Fibroblast of lung (primary cell): ENCODE results near the gene ABCA2. TPM values are rescaled to one million over a fixed set of nuclear protein-coding genes. Genes with fewer than 3 reads are reported as not detected.

Experiments
- DNase-seq, 2 donors: peaks; one replicate each; pipeline versions ENCODE4 v3.0.0 to v3.0.0-alpha.2; 2010; ENCODE audit warnings: low read depth in 2 of 2
- H2AFZ ChIP-seq: 2 replicates; pipeline ENCODE4 v1.5.1; 2012; ENCODE audit warnings: low read length, control low read depth, inconsistent platforms
- H3K27ac ChIP-seq: 2 replicates; pipeline ENCODE4 v1.5.1; 2011; ENCODE audit warnings: low read length, control low read depth; ENCODE audit not compliant: insufficient read depth
- H3K27me3 ChIP-seq: 2 replicates; pipeline ENCODE4 v1.5.1; 2011; ENCODE audit warnings: mild to moderate bottlenecking, low read length; ENCODE audit not compliant: control insufficient read depth, insufficient read depth
- H3K36me3 ChIP-seq: 2 replicates; pipeline ENCODE4 v1.5.1; 2011; ENCODE audit warnings: low read length; ENCODE audit not compliant: control insufficient read depth, insufficient read depth
- H3K4me1 ChIP-seq: 2 replicates; pipeline ENCODE4 v1.5.1; 2011; ENCODE audit warnings: low read length; ENCODE audit not compliant: control insufficient read depth, insufficient read depth; ENCODE audit errors: extremely low read depth
- H3K4me2 ChIP-seq: 2 replicates; pipeline ENCODE4 v1.5.1; 2011; ENCODE audit warnings: low read length, control low read depth; ENCODE audit not compliant: insufficient read depth; ENCODE audit errors: extremely low read depth
- H3K4me3 ChIP-seq, 4 experiments: fragments of 200-600 bp in 1 of 4; sonication (generic) in 1 of 4; replicated peaks in 1 of 4; 2 replicates each; pipeline ENCODE4 v1.5.1; 2011 to 2016; ENCODE audit warnings: low read length in 4 of 4, low read depth in 3 of 4, mild to moderate bottlenecking in 3 of 4, control low read depth in 2 of 4, inconsistent platforms in 1 of 4, mixed read lengths in 1 of 4; ENCODE audit not compliant: insufficient read depth in 1 of 4; ENCODE audit errors: control extremely low read depth in 1 of 4
- H3K79me2 ChIP-seq: 2 replicates; pipeline ENCODE4 v1.5.1; 2012; ENCODE audit warnings: mild to moderate bottlenecking, low read length, inconsistent platforms; ENCODE audit not compliant: control insufficient read depth, insufficient read depth
- H3K9ac ChIP-seq: 2 replicates; pipeline ENCODE4 v1.5.1; 2011; ENCODE audit warnings: mild to moderate bottlenecking, low read length, control low read depth; ENCODE audit not compliant: insufficient read depth
- H3K9me3 ChIP-seq: 2 replicates; pipeline ENCODE4 v1.5.1; 2012; ENCODE audit warnings: low read depth, low read length; ENCODE audit not compliant: control insufficient read depth, insufficient read depth
- H4K20me1 ChIP-seq: 2 replicates; pipeline ENCODE4 v1.5.1; 2011; ENCODE audit warnings: low read length; ENCODE audit not compliant: control insufficient read depth, insufficient read depth; ENCODE audit errors: extremely low read depth
- CTCF ChIP-seq, 2 donors: IDR thresholded peaks in 1 of 2; conservative IDR thresholded peaks in 1 of 2; 1 replicate in 1 of 2; 2 replicates in 1 of 2; pipeline ENCODE4 v1.5.1; 2011 to 2012; ENCODE audit warnings: low read length in 2 of 2, control low read depth in 1 of 2, inconsistent platforms in 1 of 2, low read depth in 1 of 2, mild to moderate bottlenecking in 1 of 2
- EZH2 ChIP-seq: IDR thresholded peaks from 2 replicates; pipeline ENCODE4 v1.5.1; 2012; ENCODE audit warnings: low read length, control low read depth, mild to moderate bottlenecking; ENCODE audit errors: missing control alignments
- polyA plus RNA-seq, 2 donors: library from polyadenylated mRNA; depleted of rRNA in 1 of 2; stranded (reverse) in 1 of 2; unstranded in 1 of 2; fragments of >200 nt; gene quantifications; 2 replicates each; pipeline ENCODE4 v1.2.1, GENCODE V29; 2011 to 2012; ENCODE audit warnings: missing spikeins in 1 of 2
- total RNA-seq: library from RNA; depleted of rRNA; stranded (reverse); fragments of >200 nt; gene quantifications from 2 replicates; pipeline ENCODE4 v1.2.1, GENCODE V29; 2014

The ABCA2 gene
- total and polyA plus RNA-seq, 2 donors (not counting 1 experiment from before 2014, with no cell fraction given), result 8.5 to 21.8 TPM

- H3K27ac ChIP-seq, result no peak overlapping the region
- TF ChIP-seq CTCF (conservative IDR thresholded peaks at IDR 0.05 in 1 of 2, IDR thresholded peaks at IDR 0.05 in 1 of 2; ENCODE audit: low read depth in 1 of 2, low read length in 2 of 2), result no peak
- TF ChIP-seq EZH2, result no peak
- H2AFZ ChIP-seq, result no peak overlapping the region
- H3K4me2 ChIP-seq, result no peak overlapping the region
- no peaks in the 10 kb centered on the region for H3K79me2 ChIP-seq
- no peaks in the 10 kb centered on the region for H3K9me3 ChIP-seq
- H3K9ac ChIP-seq, result no peak overlapping the region
- H3K4me1 ChIP-seq, result no peaks in the 10 kb centered on the region
- DNase-seq, result no peak
- no peaks in the 10 kb centered on the region for H3K36me3 ChIP-seq
- H3K27me3 ChIP-seq, result peaks cover 4% of the 10 kb centered on the region
- no peaks in the 10 kb centered on the region for H4K20me1 ChIP-seq
- no peak overlapping the region for H3K4me3 ChIP-seq
Measured at GRCh38 chr9:136961279-136962065, 66.6 kb downstream of the ABCA2 start.

- Histone ChIP-seq H2AFZ (no peak overlapping the region), H3K9me3 (no peaks in the 10 kb centered on the region), H3K4me3 (no peak overlapping the region), H3K4me1 (no peaks in the 10 kb centered on the region), H4K20me1 (no peaks in the 10 kb centered on the region), H3K27ac (no peak overlapping the region), H3K4me2 (no peak overlapping the region), H3K79me2 (no peaks in the 10 kb centered on the region), H3K9ac (no peak overlapping the region), H3K27me3 (peaks cover 2% of the 10 kb centered on the region), H3K36me3 (no peaks in the 10 kb centered on the region)
- DNase-seq, result no peak
- TF ChIP-seq CTCF (conservative IDR thresholded peaks at IDR 0.05 in 1 of 2, IDR thresholded peaks at IDR 0.05 in 1 of 2; ENCODE audit: low read depth in 1 of 2, low read length in 2 of 2), result no peak
- no peak for TF ChIP-seq EZH2
Measured at GRCh38 chr9:136960938-136961275, 67.1 kb downstream of the ABCA2 start.

DNA sequence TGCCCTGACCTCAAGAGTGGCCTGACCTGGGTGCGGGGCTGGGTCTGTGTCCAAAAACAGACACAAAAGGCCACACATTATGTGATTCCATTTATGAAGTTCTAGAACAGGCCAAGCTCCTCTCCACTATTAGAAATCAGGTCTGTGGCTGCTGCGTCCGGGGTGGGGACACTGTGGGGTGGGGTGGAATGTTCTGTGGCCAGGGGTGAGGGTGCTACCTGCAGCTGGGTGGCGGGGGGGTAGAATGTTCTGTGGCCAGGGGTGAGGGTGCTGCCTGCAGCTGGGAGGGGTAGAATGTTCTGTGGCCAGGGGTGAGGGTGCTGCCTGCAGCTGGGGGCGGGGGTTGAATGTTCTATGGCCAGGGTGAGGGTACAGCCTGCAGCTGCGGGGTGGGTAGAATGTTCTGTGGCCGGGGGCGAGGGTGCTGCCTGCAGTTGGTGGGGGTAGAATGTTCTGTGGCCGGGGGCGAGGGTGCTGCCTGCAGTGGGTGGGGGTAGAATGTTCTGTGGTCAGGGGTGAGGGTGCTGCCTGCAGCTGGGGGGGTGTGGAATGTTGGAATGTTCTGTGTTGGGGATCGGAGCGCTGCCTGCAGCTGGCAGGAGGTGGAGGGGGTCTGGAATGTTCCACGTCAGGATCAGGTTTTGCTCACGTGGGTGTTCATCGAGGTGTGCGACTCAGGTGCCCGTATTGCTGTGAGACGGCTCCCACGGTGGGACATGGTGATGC lies 67.7 kb downstream of the ABCA2 start:
- no peak for TF ChIP-seq CTCF (conservative IDR thresholded peaks at IDR 0.05 in 1 of 2, IDR thresholded peaks at IDR 0.05 in 1 of 2; ENCODE audit: low read depth in 1 of 2, low read length in 2 of 2)
- no peak for TF ChIP-seq EZH2
- no peak overlapping the region for H3K4me3 ChIP-seq
- H2AFZ ChIP-seq, result no peak overlapping the region
- H3K79me2 ChIP-seq, result no peaks in the 10 kb centered on the region
- no peaks in the 10 kb centered on the region for H4K20me1 ChIP-seq
- H3K9ac ChIP-seq, result no peak overlapping the region
- DNase-seq, result no peak
- no peaks in the 10 kb centered on the region for H3K9me3 ChIP-seq
- no peaks in the 10 kb centered on the region for H3K4me1 ChIP-seq
- no peaks in the 10 kb centered on the region for H3K27me3 ChIP-seq
- H3K4me2 ChIP-seq, result no peak overlapping the region
- H3K36me3 ChIP-seq, result no peaks in the 10 kb centered on the region
- no peak overlapping the region for H3K27ac ChIP-seq
